Left cardiac atrium (tissue), 4 donors: Measurements from ENCODE around the gene CNOT10. TPM values are rescaled to one million over a fixed set of nuclear protein-coding genes. Genes with fewer than 3 reads are reported as not detected.

Experiments used
- ATAC-seq, 2 donors: fragments of 200-7000 bp; cut with Tn5 transposase; one replicate each; pipeline ENCODE4 v1.9.1; 2020; ENCODE audit warnings: mild to moderate bottlenecking in 2 of 2, moderate library complexity in 2 of 2
- DNase-seq: peaks from one replicate; pipeline ENCODE4 v3.0.0-alpha.2; 2020
- intact Hi-C, 2 donors: fragments of 100-400 bp; cut with DNase I; formaldehyde crosslinking; loops; one replicate each; pipeline versions ENCODE4 v1.14.1 to v1.15.1; 2022 to 2023
- total RNA-seq, 2 donors: library from RNA; stranded (reverse); fragmentation: NEBNext Ultra II Directional; extraction: Animal tissue kit (Norgen Biotek cat#: 25700); gene quantifications; one replicate each; pipeline ENCODE4 v1.2.1, GENCODE V29; 2021
- donor health status: DM: no; HTN: yes; CAD: no.
- donor health status: DM: no; HTN: yes; CAD: no; lungs with severe emphysema.
- donor health status: DM: yes; HTN: yes; CAD: no.
- donor health status: Dilated cardiomyopathy.

CNOT10 gene
- total RNA-seq, 2 donors from 2014 or later = 16.1 to 18.1 TPM

DNA sequence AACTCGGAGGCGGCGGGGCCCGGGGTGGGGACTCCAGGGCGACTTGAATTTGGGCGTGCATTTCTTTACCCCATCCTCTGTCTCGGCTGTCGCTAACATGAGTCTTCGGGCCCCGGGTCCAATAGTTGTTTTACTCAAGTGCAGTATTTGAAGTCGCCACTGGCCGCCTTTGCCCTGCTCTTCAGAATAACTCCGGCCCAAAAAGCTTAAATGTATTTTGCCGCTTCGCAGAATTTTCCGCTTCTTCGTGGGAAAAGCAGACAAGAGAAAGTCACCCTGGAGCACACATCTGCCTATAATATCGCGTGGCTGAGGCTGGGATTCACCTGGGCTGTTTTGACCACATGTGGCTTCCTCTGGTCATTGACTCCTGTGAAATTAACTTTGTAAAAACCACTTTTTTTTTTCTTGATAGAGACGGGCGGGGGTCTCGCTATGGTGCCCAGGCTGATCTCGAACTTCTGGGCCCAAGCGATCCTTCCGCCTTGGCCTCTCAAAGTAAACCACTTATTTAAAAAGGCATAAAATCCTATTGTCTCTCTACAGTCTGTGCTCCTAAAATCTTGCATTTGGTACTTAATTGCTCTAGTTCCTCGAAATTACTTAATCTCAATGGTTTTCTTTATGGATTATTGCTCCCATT, 676 bp downstream of the CNOT10 start:
- ATAC-seq = no peak
- no peak for DNase-seq
- intact Hi-C loops = no loop called here

DNA sequence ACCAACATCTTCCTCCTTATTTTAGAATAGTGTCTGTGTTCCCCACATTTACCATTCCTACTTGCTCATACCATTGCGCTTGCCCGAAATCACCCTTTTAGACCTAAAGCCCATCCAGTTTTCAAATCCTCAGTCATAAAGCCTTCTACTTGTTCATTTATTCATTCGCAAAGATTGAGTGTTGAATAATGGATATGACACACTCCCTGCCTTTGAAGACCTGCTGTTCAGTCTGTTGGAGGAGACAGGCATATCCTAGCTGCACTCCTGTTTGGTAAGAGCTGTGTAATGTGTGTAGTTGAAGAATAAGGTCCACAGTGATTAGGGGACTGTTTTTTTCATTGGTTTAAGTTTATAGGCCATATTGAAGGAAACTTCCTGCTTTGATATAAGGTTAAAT, 1.7 kb downstream of the CNOT10 start:
- intact Hi-C loops = no loop called here
- ATAC-seq = no peak
- no peak for DNase-seq

DNA sequence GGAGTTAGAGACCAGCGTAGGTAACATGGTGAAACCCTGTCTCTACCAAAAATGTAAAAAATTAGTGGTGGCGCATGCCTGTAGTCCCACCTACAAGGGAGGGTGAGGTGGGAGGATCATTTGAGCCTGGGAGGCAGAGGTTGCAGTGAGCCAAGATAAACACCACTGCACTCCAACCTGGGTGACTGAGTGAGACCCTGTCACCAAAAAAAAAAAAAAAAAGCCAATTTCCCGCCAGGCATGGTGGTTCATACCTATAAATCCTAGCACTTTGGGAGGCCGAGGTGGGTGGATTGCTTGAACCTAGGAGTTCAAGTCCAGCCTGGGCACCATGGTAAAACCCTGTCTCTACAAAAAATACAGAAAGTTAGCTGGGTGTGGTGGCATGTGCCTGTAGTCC, 6.9 kb downstream of the CNOT10 start:
- ATAC-seq = no peak
- intact Hi-C loops = no loop called here
- no peak for DNase-seq

DNA sequence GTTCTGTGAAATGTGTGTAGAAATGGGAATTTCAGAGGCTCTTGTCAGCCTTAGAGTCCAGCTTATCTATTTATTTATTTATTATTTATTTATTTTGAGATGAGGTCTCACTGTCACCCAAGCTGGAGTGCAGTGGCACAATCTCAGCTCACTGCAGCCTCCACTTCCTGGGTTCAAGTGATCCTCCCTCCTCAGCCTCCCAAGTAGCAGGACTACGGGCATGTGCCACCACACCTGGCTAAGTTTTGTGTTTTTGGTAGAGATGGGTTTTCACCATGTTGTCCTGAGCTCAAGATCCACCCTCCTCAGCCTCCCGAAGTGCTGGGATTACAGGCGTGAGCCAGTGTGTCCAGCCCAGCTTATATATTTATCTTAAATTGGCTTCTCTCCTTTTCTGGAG, 11.5 kb downstream of the CNOT10 start:
- DNase-seq (no peak), ATAC-seq (no peak)
- intact Hi-C loops = no loop called here

DNA sequence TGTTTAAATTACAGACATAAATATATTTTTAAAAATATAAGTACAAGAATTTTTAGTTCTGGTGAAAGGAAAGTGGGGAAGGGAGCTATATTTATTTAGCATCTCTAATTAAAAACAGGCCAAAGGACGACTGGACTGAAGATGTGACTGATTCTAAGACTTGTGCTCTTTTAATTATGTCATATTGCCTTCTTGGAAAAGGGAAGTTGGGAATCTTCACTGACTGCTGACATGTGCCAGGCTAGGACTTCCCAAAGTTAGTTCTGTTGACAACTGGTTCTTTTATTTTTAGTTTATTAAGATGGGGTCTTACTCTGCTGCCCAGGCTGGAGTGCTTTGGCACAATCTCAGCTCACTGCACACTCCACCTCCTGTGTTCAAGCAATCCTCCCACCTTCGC, 13.5 kb downstream of the CNOT10 start:
- intact Hi-C loops = no loop called here
- DNase-seq (no peak), ATAC-seq (no peak)

DNA sequence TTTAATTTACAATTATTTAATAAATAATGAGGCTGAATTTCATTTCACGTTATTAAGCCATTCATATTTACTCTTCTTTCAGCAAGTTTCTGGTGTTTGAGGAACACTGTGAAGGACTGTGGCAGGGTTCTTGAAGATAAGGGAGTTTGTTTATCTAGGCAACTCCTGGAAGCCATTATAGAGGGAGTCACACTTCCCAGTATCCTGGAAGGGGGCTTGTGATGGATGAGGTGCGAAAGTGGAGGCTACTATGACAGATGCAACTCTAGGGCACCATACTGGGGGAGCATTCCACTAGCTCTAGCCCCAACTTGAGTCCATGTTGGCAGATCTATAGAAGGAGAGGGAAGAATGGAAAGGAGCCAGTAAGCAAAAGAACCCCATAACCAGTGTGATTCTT, 14.4 kb downstream of the CNOT10 start:
- DNase-seq = no peak
- intact Hi-C loops = no loop called here
- ATAC-seq = no peak

DNA sequence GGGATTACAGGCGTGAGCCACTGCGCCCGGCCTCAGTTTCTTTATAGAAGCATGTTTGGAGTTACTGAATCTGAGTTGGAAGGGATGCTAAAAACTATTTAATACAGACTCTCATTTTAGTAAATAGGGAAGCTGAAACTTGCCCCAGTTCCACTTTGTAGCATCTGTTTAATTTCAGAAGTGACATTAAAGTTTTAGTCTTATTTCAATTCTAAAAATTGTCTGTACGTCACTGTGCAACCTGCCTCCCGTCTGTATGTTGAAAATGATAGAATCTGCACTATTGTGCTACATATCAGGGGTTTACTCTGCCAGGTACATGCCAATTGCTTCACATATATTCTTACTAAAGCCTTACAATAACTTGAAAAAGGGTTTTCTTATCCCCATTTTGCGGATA, 15.3 kb downstream of the CNOT10 start:
- no peak for ATAC-seq
- intact Hi-C loops = no loop called here
- DNase-seq = no peak

DNA sequence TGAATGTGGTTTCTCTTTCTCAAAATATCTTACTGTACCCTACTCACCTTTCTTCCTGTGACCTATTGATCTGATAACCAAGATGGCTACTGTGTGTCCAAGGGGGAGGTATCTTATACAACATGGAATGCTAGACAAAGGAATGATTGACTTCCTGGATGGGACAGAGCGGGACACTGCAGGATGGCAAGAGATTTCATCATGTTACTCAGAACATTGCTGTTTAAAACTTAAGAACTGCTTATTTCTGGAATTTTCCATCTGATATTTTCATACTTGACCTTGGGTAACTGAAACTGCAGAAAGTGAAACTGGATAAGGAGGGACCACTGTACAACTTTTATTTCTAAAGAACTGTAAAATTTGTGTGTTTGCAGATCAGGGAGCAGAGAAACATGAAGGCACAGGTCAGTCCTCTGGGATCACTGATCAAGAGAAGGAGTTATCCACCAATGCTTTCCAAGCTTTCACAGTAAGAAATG, 18.5 kb downstream of the CNOT10 start:
- ATAC-seq (no peak), DNase-seq (no peak)
- intact Hi-C loops = no loop called here

DNA sequence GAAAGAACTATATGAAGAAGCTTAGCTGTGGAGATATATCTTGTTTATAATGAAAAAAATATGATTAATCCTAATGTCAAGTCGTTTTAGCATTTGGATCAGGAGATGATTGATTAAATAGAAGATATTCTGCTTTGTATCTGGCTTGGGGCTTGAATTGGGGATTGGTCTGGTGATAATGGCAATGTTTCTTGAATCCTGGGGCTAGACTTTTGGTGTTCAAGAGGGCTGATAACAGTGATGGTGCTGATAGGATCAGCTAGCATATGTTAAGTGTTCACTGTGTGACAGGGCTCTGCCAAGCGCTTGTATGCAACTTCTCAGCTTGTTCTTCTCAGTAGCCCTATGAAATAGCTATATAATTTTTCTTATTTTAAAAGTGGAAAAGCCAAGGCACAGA, 20.2 kb downstream of the CNOT10 start:
- intact Hi-C loops = no loop called here
- ATAC-seq (no peak), DNase-seq (no peak)

DNA sequence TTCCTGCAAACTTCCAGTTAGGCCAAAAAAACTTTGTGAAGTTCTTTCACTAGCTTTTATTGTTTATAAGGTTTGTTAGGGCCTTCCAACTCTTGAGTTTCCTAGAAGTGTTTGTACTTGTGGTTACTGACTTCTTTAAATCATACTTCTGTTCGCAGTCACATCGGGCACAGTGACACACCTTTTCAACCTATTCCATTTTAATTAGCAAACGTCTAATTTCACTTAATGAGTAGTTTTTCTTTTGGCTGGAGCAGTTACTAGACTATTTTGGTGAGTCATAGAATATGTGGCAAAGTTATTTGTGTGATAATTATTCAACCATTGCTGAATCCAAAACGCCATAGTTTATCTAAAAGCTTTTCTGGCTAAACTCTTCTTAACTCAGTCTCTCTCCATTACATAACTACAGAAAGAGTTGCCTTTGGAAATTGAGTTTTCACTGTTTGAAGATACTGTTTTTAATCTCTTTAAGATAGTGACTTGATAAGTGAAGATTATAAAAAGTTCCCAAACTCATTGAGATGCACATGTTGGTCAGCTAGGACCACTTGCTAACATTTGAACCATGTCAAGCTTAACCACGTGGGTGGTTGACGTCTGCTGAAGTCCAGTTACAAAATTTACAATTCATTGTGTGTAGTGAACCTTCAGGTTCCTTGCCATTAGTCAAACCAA, 21.5 kb downstream of the CNOT10 start:
- intact Hi-C loops = no loop called here
- no peak for DNase-seq
- peak in 1 of 2 donors; percentile 42 for ATAC-seq

DNA sequence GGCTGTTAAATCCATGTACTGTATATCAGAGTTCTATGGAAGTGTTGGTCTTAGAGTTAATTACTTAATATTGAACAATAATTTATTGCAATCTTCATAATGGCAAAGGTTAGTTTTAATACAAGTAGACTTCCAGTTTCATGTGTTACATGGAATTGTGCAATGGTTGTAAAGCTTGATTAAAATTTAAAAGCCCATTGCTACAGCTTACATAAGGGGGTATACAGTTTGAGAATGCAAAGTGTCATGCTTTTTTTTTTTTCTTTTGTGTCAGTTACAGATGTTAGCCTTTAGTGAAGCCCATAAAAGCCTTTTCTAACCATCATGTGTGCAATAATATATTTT, 22.0 kb downstream of the CNOT10 start:
- intact Hi-C loops = no loop called here
- DNase-seq = no peak
- no peak for ATAC-seq

DNA sequence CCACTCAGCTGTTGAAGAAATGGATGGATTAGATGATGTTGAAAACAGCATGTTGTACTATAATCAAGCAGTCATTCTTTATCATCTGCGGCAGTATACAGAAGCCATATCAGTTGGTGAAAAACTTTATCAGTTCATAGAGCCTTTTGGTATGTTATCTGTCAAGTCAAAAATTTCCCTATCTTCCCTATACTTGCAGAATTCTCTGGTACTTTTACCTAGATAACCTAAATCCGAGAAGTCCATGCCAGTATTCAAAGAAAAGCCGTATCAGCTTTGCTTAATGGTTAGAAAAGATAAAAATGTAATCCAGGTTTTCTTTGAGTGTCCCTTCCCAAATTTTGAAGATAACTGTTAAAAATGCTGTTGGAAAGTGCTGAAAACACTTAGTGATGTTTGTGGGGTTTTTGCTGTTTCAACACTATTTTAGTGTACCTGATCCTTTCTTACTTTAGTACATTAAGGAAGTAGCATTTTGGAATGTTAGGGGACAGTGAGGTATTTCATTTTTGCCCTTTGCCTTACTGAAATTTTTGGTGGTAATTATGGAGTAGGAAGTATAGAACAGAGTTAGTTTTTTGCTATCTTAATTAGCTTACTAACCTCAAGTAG, 23.8 kb downstream of the CNOT10 start:
- ATAC-seq (no peak), DNase-seq (no peak)
- intact Hi-C loops = no loop called here

DNA sequence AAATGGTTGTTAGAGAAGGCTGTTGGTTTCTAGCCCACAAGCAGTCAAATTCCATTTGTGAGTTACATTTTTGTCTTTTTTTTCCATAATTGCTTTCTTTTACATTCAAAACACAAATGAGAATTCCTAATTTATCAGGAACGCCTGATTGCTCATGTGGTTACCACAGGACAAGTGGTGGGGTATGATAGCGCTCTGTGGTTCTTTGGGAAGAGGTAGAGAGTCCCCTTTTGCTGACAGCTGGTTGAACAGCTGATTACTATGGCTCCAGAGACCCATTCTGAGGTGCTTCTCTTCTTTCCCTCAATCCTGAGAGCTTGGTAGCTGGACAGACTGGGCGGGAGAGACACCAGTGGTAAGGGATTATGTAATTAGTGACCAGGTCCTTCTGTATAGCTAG, 24.4 kb downstream of the CNOT10 start:
- no peak for ATAC-seq
- no peak for DNase-seq
- intact Hi-C loops = no loop called here

DNA sequence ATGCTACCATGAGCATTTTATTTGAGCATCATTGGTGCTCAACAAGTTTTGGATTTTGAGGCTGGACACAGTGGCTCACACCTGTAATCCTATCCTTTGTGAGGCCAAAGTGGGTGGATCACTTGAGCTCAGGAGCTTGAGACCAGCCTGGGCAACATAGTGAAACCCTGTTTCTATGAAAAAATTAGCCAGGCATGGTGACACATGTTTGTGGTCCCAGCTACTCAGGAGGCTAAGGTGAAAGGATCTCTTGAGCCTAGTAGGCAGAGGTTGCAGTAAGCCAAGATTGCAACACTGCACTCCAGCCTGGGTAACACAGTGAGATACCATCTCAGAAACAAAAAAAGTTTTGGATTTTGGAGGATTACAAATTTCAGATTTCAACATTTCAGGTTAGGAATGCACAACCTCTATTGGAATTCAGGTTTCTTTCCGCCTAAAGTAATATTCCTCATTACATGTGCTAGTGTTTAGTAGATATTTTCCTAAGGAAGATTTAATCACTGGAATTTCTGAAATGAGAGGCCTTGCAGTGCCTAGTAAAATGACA, 27.6 kb downstream of the CNOT10 start:
- DNase-seq (no peak), ATAC-seq (no peak)
- intact Hi-C loops = no loop called here

DNA sequence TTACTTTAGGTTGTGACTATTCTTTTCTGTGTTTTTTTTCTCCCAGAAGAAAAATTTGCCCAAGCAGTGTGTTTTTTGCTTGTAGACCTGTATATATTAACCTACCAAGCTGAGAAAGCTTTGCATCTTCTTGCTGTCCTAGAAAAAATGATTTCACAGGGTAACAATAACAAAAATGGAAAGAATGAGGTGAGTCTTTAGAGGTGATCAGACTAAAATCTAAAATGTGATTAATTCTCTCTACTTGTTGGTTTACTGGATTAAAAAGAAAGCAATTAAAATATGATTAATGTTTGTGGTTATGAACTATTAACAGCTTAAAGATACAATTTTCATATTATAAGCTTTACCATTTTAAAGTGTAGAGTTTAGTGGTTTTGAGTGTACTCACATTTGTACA, 28.2 kb downstream of the CNOT10 start:
- DNase-seq (no peak), ATAC-seq (no peak)
- intact Hi-C loops = no loop called here

DNA sequence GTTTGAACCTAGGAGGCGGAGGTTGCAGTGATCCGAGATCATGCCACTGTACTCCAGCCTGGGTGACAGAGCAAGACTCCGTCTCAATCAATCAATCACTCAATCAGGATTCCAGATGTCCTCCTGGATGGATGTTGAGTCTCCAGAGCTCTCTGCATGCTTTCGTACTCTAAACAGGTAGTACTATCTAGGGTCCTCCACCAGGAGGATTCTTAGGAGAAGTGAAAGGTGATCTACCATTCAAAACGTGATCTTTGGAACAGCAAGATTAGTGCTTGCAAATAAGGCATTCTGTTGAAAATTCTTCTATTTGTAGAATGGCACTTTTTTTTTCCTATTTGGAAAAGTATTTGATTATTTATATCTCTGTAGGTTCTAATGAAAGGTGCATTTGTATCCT, 34.3 kb downstream of the CNOT10 start:
- DNase-seq = no peak
- intact Hi-C loops = no loop called here
- no peak for ATAC-seq

DNA sequence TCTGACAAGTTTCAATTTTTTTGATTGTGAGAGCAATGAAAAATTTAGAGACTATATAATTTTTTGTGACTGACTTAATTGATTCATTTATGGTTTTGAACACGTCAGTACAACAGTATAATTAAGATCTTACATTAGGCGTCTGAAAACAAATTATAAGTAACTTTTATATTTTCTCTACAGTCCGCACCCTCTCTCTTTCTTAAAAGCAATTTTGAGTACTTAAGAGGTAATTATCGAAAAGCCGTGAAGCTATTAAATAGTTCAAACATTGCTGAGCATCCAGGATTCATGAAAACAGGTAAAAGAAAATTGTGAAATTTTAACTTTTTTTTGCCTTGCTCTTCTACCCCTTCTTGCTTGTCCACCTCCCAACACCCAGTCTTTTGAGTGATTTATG, 34.9 kb downstream of the CNOT10 start:
- DNase-seq = no peak
- ATAC-seq = no peak
- intact Hi-C loops = no loop called here

DNA sequence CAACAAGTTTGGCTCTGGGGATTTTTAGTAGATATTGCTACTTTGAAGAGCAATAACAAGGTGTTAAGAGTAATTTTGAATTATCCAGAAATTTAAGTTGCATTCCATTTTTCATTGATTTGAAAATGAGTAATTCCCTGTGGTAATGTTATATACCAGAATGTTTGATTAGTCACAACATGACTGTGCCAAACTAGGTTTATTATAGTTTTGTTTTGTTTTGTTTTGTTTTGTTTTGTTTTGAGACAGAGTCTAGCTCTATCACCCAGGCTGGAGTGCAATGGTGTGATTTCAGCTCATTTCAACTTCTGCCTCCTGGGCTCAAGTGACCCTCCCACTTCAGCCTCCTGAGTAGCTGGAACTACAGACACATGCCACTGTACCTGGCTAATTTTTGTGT, 40.7 kb downstream of the CNOT10 start:
- DNase-seq (no peak), ATAC-seq (no peak)
- intact Hi-C loops = no loop called here

DNA sequence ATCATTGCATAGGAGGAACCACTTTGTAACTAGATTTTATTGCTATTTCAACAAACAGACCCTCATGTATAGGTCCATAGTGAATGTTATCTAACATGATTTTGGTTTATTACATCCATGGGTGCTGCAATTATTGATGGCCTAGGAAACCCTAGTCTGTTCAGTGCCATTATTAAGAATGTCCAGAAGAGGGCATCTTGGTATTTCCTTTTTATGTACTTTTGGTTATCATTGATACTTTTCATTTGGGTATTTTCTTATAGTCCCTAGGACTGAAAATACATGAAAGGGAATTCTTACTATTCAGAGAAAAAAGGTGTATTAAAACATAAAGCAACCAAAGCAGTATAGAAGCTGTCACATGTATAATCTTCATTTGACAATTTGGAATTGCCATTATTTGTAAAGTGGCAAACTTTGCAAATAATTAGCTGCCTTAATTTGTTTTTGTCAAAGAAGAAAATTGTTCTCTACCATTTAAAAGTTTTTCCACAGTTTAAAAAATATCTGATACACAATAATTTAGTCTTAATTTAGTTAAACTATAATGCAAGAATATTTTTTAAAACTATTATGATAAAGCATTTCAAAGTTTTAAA, 48.7 kb downstream of the CNOT10 start:
- DNase-seq (no peak), ATAC-seq (no peak)
- intact Hi-C loops = loop anchor here (5.0 to 10.0 kb wide), 2 partner anchors 199 to 201 kb away; no protein-coding TSS in a partner anchor

DNA sequence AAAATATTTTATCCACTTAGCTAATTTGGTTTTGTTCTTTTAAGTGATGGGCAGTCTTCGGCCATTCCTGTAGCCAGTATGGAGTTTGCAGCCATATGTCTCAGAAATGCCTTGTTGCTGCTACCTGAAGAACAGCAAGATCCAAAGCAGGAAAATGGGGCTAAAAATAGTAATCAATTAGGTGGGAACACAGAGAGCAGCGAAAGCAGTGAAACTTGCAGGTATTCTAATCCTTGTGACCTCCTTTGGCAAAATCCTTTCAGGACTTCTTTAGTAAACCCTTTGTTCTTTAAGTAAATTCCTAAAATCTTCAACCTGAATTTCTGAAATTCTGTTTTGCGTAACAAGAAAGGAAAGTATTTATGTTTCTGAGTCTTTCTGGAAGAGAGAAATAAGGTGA, 49.8 kb downstream of the CNOT10 start:
- no peak for ATAC-seq
- intact Hi-C loops = loop anchor here (5.0 to 10.0 kb wide), 2 partner anchors 198 to 200 kb away; no protein-coding TSS in a partner anchor
- no peak for DNase-seq
